ENCODE data around the gene PTCH2. TPM values are rescaled to one million over a fixed set of nuclear protein-coding genes. Genes with fewer than 3 reads are reported as not detected.
"Not testable (repeated sequence)": the region's sequence is repeated elsewhere in the genome, so short reads cannot be mapped to it uniquely, and the experiment has no call there.

The PTCH2 gene
- total RNA-seq, 2 donors from 2014 or later: 0.64 to 1.1 TPM

DNA sequence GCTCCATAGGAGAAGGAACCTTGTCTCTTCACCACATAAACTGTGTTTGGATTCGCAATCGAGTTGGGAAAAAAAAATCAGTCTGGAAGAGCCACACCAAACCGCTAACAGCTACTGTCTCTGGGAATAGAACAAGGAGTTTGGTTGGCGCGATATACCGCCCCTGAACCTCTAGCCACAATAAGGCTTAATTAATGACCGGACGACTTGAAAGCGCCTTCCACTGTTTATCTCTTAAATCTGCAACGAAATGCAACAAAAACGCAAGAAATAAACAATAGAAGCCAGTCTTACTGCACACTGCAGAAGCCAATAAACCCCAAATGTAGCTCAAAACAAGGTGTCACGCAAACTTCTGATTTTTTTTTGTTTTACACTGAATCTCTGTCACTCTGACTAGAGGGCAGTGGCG, 23.9 kb downstream of the PTCH2 start:
- Mint-ChIP-seq H3K4me3 (peak overlapping the region; percentile 88), H3K9me3 (no peaks in the 10 kb centered on the region), H3K4me1 (peaks cover 34% of the 10 kb centered on the region), H3K36me3 (ENCODE audit: low read depth) (peaks cover 36% of the 10 kb centered on the region), H3K27me3 (no peaks in the 10 kb centered on the region), H3K27ac (peak overlapping the region; percentile 100)
- ATAC-seq (replicated peaks): no peak

DNA sequence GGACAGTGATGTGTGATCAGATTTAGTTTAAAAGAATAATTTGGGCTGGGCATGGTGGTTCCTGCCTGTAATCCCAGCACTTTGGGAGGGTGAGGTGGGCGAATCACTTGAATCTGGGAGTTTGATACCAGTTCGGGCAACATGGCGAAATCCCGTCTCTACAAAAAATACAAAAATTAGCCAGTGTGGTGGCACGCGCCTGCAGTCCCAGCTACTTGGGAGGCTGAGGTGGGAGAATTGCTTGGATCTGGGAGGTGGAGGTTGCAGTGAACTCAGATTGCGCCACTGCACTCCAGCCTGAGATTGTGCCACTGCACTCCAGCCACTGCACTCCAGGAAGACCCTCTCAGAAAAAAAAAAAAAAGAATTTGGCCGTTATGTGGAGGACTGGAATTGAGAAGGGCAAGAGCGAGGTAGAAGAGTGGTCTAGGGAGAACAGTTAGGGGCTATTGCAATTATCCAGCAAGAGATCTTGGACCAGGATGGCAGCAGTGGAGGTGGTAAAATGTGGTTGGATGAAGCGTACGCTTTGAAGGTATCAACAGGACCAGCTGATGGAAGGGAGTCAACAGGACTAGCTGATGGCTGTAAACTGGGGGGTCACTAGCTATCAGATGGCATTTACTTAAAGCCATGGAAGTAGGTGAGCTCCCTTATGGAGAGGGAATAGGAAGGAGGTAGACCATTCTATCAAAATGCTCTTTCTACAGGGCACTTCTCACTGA, 25.1 kb downstream of the PTCH2 start:
- Mint-ChIP-seq H3K4me3 (peak overlapping the region; percentile 88), H3K36me3 (ENCODE audit: low read depth) (peaks cover 49% of the 10 kb centered on the region), H3K4me1 (peaks cover 34% of the 10 kb centered on the region)

DNA sequence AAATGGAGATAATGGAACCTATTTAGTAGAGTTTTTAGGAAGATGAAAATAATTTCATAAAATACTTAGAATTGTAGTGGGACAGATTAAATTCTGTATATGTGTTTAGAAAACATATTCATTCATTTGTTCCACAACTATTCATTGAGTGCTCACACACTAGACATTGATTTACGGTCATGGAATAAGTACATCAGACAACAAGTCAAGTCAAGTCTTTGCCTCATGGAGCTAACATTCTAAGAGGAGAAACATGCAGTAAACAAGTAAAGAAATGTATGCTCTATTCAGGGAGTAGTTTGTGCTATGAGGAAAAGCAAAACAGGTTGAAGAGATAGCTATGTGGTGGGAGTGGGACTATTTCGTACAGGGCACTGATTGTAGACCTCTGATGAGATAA, 25.7 kb downstream of the PTCH2 start:
- Mint-ChIP-seq H3K9me3 (no peaks in the 10 kb centered on the region), H3K4me3 (peak overlapping the region; percentile 88), H3K36me3 (ENCODE audit: low read depth) (peaks cover 55% of the 10 kb centered on the region), H3K4me1 (peaks cover 34% of the 10 kb centered on the region), H3K27ac (no peak overlapping the region), H3K27me3 (no peaks in the 10 kb centered on the region)
- no peak for ATAC-seq (replicated peaks)

More for the DNA sequence above, 25.1 kb downstream of the PTCH2 start:
- H3K27ac Mint-ChIP-seq: peak overlapping the region; percentile 100
- no peaks in the 10 kb centered on the region for H3K27me3 Mint-ChIP-seq
- no peaks in the 10 kb centered on the region for H3K9me3 Mint-ChIP-seq
- ATAC-seq (replicated peaks): no peak

DNA sequence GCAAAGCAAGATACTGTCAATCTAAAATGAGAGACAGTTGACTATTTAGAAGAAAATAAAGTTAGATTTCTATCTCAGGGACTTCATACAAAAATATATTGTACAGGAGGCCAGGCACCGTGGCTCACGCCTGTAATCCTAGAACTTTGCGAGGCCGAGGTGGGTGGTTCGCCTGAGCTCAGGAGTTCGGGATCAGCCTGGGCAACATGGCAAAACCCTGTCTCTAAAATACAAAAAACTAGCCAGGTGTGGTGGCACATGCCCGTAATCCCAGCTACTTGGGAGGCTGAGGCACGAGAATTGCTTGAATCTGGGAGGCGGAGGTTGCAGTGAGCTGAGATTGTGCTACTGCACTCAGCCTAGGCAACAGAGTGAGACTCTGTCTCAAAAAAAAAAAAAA, 27.1 kb downstream of the PTCH2 start:
- not testable (repeated sequence) for H3K27ac Mint-ChIP-seq; H3K9me3 Mint-ChIP-seq; H3K27me3 Mint-ChIP-seq; H3K4me3 Mint-ChIP-seq; ATAC-seq (replicated peaks)
- Mint-ChIP-seq H3K36me3 (ENCODE audit: low read depth) (peaks cover 69% of the 10 kb centered on the region), H3K4me1 (peaks cover 47% of the 10 kb centered on the region)

DNA sequence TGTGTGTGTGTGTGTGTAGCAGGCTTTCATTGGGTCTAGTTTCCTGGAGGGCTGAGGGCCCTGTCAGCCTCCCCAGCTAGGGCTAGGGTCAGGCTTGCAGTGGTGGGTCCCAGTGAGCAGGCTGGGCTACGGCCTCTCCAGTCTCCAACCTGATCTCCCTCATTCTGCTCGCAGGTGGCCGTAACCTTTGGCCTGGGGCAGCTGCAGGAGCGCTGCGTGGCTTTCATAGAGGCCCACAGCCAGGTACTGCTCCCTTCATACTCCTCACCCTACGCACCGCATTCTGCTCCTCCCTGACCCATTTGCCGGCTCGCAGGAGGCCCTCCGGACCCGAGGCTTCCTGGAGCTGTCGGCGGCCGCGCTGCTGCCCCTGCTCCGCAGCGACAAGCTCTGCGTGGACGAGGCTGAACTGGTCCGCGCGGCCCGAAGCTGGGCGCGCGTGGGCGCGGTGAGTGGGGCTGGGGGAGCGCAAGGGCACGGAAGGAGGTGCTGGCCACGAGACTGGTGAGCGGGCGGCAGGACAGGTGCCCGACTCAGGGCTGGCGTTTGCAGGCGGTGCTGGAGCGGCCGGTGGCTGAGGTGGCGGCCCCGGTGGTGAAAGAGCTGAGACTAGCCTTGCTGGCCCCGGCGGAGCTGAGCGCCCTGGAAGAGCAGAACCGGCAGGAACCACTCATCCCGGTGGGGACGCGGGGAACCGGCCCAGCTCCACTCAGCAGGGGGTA, 30.1 kb downstream of the PTCH2 start:
- H3K36me3 Mint-ChIP-seq (ENCODE audit: low read depth): peaks cover 82% of the 10 kb centered on the region
- peak overlapping the region; percentile 99 for H3K27ac Mint-ChIP-seq
- H3K4me1 Mint-ChIP-seq: peaks cover 37% of the 10 kb centered on the region
- ATAC-seq (replicated peaks): no peak
- H3K27me3 Mint-ChIP-seq: no peaks in the 10 kb centered on the region
- H3K4me3 Mint-ChIP-seq: peak overlapping the region; percentile 91
- no peaks in the 10 kb centered on the region for H3K9me3 Mint-ChIP-seq

DNA sequence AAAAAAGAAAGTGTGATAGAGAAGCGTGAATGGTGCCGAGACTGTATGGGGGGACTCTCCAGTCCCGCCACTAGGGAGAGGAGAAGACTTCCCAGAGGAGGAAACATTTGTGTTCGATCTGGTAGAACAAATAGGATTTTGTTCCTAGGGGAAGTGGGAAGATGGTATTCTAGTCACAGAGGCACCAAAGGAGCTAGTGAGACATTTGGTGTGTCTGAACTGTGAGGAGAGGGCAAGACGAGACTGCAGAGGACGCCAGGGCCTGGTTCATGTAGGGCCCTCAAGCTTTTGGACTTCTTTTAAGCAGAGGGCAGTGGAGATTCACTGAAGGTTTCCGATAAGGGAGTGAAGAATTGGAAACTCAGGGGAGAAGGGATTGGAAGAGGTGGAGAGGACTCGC, 31.8 kb downstream of the PTCH2 start:
- Mint-ChIP-seq H3K27ac (peak overlapping the region; percentile 99), H3K27me3 (no peaks in the 10 kb centered on the region), H3K9me3 (no peaks in the 10 kb centered on the region), H3K36me3 (ENCODE audit: low read depth) (peaks cover 95% of the 10 kb centered on the region), H3K4me1 (peaks cover 40% of the 10 kb centered on the region), H3K4me3 (peak overlapping the region; percentile 91)
- no peak for ATAC-seq (replicated peaks)

DNA sequence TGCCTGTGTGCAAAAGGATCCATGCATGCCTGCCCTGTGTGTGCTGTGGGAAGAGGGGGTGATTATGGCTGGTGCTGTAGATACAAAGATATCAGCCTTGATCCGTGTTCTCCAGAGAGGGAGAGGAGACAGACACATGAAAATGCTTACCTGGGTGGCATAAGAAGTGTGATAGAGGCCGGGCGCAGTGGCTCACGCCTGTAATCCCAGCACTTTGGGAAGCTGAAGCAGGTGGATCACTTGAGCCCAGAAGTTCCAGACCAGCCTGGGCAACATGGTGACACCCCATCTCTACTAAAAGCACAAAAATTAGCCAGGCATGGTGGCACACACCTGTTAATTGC, 32.3 kb downstream of the PTCH2 start:
- H3K27ac Mint-ChIP-seq: peak overlapping the region; percentile 99

DNA sequence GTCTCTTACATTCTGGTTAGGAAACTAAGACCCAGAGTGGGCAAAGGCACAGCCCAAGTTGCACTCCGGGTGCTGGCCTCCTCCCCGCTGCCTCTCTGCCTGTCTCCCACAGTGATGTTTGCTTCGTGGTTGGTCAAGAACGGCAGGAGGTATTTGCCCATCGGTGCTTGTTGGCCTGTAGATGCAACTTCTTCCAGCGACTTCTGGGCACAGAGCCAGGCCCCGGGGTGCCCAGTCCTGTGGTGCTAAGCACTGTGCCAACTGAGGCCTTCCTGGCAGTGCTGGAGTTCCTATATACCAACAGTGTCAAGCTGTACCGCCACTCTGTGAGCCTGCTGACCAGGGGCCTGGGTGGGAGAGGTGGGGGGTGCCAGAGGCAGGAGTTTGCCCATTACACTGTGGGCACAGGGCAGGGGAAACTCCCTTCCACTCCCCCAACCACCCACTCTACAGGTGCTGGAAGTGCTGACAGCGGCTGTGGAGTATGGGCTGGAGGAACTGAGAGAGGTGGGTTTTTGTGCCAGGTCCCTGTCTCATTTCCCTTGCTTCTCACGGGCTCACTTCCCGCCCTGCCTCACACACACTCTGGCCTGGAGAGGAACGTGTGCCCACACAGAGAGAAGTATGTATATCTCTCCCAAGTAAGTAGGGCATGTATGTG, 32.8 kb downstream of the PTCH2 start:
- peaks cover 42% of the 10 kb centered on the region for H3K4me1 Mint-ChIP-seq
- peaks cover 95% of the 10 kb centered on the region for H3K36me3 Mint-ChIP-seq (ENCODE audit: low read depth)
- H3K4me3 Mint-ChIP-seq: peak overlapping the region; percentile 91
- H3K27ac Mint-ChIP-seq: peak overlapping the region; percentile 99
- ATAC-seq (replicated peaks): peak; percentile 3
- H3K9me3 Mint-ChIP-seq: no peaks in the 10 kb centered on the region
- H3K27me3 Mint-ChIP-seq: no peaks in the 10 kb centered on the region

More for the DNA sequence above, 32.3 kb downstream of the PTCH2 start:
- peak overlapping the region; percentile 91 for H3K4me3 Mint-ChIP-seq
- peaks cover 40% of the 10 kb centered on the region for H3K4me1 Mint-ChIP-seq
- H3K36me3 Mint-ChIP-seq (ENCODE audit: low read depth): peaks cover 95% of the 10 kb centered on the region
- ATAC-seq (replicated peaks); H3K9me3 Mint-ChIP-seq; H3K27me3 Mint-ChIP-seq: not testable (repeated sequence)

DNA sequence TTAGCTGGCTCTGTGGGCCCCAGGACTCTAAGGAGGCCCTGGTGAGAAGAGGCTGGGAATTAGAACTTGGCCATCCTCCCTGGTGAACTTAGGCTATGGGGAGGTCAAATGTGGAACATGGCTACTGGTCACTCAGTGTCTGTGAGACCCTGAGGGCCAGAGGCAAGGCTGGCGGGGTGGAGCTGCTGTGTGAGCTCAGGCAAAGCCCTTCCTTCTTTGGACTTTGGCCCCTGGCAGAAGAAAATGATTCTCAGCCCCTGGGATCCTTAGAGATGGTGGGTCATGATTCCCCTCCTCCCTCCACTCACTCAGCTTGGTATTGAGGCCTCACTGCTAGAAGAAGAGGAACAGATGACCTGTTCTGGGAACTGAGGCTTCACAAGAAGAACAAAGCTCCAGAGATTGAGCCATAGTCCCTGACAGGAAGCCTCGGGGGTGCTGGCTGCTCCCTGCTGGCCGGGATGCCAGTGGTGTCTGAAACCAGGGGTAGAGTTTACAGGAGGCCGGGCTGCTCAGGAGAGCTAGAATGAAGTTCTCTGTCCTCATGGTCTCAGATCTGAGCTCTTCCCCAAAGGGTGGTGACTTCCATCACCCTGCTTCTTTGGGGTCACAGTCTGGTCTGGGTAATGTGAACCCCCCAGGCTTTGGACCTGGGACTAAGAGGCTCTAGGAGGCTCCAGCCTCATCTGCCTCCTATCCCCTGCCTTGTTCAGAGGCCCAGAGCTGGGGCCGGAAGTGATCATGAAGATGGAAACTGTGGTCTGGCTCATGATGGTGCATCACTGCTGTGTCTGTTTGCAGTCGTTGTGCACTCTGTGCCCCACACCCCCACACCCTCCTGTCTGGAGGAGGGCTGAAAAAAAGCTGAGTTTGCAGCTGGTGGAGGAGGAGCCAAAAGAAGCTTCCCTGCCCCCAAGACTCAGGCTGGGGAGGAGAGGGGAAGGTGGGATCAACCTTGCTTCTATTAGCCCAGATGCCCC, 33.8 kb downstream of the PTCH2 start:
- ATAC-seq (replicated peaks): peak; percentile 53
- H3K36me3 Mint-ChIP-seq (ENCODE audit: low read depth): peaks cover 95% of the 10 kb centered on the region
- H3K4me1 Mint-ChIP-seq: peaks cover 39% of the 10 kb centered on the region
- H3K4me3 Mint-ChIP-seq: peak overlapping the region; percentile 91
- H3K27me3 Mint-ChIP-seq: no peaks in the 10 kb centered on the region
- peak overlapping the region; percentile 99 for H3K27ac Mint-ChIP-seq
- H3K9me3 Mint-ChIP-seq: no peaks in the 10 kb centered on the region

DNA sequence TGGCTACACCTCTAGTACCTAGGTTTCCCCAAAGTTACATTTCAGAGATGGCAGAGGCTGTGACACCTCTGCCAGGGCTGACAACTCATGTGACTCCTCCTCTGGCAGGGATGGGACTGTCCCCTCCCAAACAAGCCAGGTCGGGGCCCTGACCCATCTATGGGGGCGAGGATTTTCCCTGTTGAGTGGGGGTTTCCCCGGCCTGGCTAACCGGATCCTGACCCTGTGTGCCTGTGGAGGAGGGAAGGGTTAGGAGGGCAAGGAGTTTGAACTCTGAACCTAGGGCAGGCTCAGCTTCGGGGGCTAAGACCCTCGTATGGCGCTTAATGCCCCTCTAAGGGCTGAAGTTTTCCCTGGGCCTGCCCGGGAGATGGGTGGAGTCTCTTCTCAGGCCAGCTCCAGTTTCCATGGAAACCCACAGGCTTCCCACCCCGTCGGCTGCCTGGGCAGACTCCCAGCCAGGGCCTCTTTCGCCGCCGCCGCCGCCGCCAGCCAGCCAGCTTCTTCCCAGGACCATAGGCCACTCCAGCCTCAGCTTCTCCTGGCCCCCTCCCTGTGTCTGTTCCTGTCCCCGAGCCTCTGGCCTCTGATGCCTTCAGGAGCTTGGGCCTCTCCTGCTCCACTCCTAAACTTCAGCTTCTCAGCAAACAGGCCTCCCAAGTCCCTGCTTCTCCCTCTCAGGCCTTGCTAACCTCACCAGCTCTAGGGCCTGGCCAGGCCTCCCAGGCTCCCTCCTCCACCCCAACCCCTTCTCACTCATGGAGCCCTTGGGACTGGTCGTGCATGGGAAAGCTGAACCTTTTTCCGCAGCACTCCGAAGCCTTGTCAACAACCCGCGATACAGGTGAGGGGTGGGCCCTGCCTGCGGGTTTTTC, 34.8 kb downstream of the PTCH2 start, which contains the start of gene BTBD19:
Gene BTBD19, plus strand, starts transcription at position 461 of the 875 bp plus-strand sequence. Its CDS starts 298 bp downstream, at position 759.
- no peaks in the 10 kb centered on the region for H3K9me3 Mint-ChIP-seq
- H3K4me1 Mint-ChIP-seq: peaks cover 40% of the 10 kb centered on the region
- H3K27me3 Mint-ChIP-seq: no peaks in the 10 kb centered on the region
- H3K36me3 Mint-ChIP-seq (ENCODE audit: low read depth): peaks cover 95% of the 10 kb centered on the region
- peak; percentile 66 for ATAC-seq (replicated peaks)
- peak within 1 kb of the TSS; percentile 99 for H3K27ac Mint-ChIP-seq
- peak within 1 kb of the TSS; percentile 91 for H3K4me3 Mint-ChIP-seq

DNA sequence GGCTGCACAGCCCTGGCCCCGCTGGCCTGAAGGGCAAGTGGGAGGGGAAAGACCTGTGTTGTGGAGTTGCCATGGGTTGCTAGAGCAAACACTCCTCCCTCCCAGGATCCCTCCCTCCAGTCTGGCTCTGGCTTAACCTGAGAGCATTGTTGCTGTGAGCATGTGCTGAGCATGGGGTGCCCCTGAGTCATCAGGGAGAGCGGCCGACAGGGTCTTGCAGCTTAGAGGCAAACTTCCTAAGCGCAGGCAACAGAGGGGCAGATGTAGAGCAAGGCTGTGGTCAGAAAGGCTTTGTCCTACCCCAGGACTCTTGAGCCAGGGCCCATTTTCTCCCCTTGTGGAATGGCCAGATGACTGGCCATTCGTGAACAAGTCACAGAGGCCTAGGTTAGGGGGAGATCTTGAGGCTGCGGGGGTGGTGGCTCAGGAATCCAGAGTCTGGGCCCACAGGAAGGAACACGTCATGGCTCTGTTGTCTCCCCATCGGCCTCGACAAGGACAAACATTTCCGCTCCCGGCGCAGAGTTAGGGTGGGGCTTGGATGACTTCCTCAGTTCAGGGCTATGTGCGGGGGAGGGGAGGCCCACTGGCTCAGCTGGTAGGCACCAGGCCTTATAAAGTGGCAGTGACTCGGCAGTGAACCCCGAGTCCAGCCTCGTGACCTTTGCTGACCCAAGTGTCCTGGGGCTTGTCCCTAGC, 35.5 kb downstream of the PTCH2 start:
- Mint-ChIP-seq H3K36me3 (ENCODE audit: low read depth) (peaks cover 95% of the 10 kb centered on the region), H3K9me3 (no peaks in the 10 kb centered on the region), H3K27ac (peak overlapping the region; percentile 99), H3K4me3 (peak overlapping the region; percentile 91), H3K4me1 (peaks cover 44% of the 10 kb centered on the region), H3K27me3 (no peaks in the 10 kb centered on the region)
- ATAC-seq (replicated peaks): peak; percentile 59

DNA sequence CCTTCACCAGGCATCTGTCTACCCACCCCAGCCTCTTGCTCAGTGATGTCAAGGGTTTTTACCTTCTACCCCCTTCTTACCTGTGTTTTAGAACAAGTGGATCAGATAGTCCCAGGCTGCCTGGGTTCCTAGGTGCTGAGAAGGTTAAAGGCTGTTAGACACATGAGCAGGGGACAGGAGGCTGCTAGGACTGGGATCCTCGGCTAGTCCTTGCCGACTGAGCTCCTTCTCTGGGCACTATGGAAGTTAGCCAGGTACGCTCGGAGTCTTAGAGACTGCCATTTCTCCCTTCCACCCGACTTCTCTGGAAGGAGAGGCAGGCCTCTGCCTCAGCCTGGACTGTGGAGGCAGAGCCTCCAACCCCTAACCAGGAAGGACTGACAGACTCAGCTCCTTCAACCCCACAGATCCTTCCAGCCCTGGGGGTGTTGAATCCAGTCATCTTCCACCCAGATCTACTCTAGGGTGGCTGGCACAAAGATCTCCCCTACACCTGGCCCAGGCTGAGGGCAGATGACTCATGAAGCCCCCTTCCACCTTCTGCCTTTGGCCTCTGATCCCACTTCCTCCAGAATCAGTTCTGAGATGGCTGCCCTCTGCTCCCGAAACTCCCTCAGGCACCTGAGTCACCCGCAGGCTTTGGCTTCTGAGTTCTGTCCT, 36.2 kb downstream of the PTCH2 start, which contains the start of gene DYNLT4:
Gene DYNLT4, minus strand, starts transcription at position 648 of the 660 bp plus-strand sequence. CDS start 683 bp downstream, outside the sequence.
- Mint-ChIP-seq H3K27ac (peak within 1 kb of the TSS; percentile 99), H3K4me3 (peak within 1 kb of the TSS; percentile 91), H3K9me3 (no peaks in the 10 kb centered on the region), H3K36me3 (ENCODE audit: low read depth) (peaks cover 95% of the 10 kb centered on the region), H3K27me3 (no peaks in the 10 kb centered on the region), H3K4me1 (peaks cover 44% of the 10 kb centered on the region)
- ATAC-seq (replicated peaks): no peak

Data from activated T-helper 17 cell treated with anti-CD3 and anti-CD28 coated beads, Interleukin-2, amount 50 U/mL, for 72 hours (primary cell).